ENCODE results near the gene CYP11A1.

The CYP11A1 gene

GRCh38 chr15:74383286-74383685 is 15.8 kb upstream of the CYP11A1 start:
- Histone ChIP-seq H3K27ac (no peak overlapping the region), H3K9ac (ENCODE audit: insufficient read length) (no peak overlapping the region), H3K9me3 (ENCODE audit: low read depth, low read length) (no peaks in the 10 kb centered on the region), H3K4me3 (no peak overlapping the region), H3K36me3 (ENCODE audit: insufficient read depth, low read length) (no peaks in the 10 kb centered on the region)
- DNase-seq (ENCODE audit: low read depth, low spot score) = no peak
- TF ChIP-seq FOXP2 (optimal IDR thresholded peaks at IDR 0.05; ENCODE audit: control extremely low read depth, extremely low read length, insufficient read depth) (no peak), EZH2 (IDR thresholded peaks at IDR 0.05) (no peak), POLR2AphosphoS5 (IDR thresholded peaks at IDR 0.05; ENCODE audit: borderline replicate concordance, low read depth, low read length) (no peak)

GRCh38 chr15:74382004-74382816 is 14.8 kb upstream of the CYP11A1 start:
- Histone ChIP-seq H3K9me3 (ENCODE audit: low read depth, low read length) (no peaks in the 10 kb centered on the region), H3K4me3 (no peak overlapping the region), H3K27ac (no peak overlapping the region), H3K9ac (ENCODE audit: insufficient read length) (no peak overlapping the region), H3K36me3 (ENCODE audit: insufficient read depth, low read length) (no peaks in the 10 kb centered on the region)
- DNase-seq (ENCODE audit: low read depth, low spot score) = no peak
- TF ChIP-seq POLR2AphosphoS5 (IDR thresholded peaks at IDR 0.05; ENCODE audit: borderline replicate concordance, low read depth, low read length) = no peak
- TF ChIP-seq EZH2 (IDR thresholded peaks at IDR 0.05) = no peak
- no peak for TF ChIP-seq FOXP2 (optimal IDR thresholded peaks at IDR 0.05; ENCODE audit: control extremely low read depth, extremely low read length, insufficient read depth)

GRCh38 chr15:74381481-74381880 is 14.0 kb upstream of the CYP11A1 start:
- Histone ChIP-seq H3K36me3 (ENCODE audit: insufficient read depth, low read length) (no peaks in the 10 kb centered on the region), H3K9me3 (ENCODE audit: low read depth, low read length) (no peaks in the 10 kb centered on the region), H3K27ac (no peak overlapping the region), H3K4me3 (no peak overlapping the region), H3K9ac (ENCODE audit: insufficient read length) (no peak overlapping the region)
- TF ChIP-seq EZH2 (IDR thresholded peaks at IDR 0.05) (no peak), FOXP2 (optimal IDR thresholded peaks at IDR 0.05; ENCODE audit: control extremely low read depth, extremely low read length, insufficient read depth) (no peak), POLR2AphosphoS5 (IDR thresholded peaks at IDR 0.05; ENCODE audit: borderline replicate concordance, low read depth, low read length) (no peak)
- no peak for DNase-seq (ENCODE audit: low read depth, low spot score)

- H3K4me3 ChIP-seq = no peak overlapping the region
- H3K9ac ChIP-seq (ENCODE audit: insufficient read length) = no peak overlapping the region
- no peaks in the 10 kb centered on the region for H3K36me3 ChIP-seq (ENCODE audit: insufficient read depth, low read length)
- no peaks in the 10 kb centered on the region for H3K9me3 ChIP-seq (ENCODE audit: low read depth, low read length)
- no peak for TF ChIP-seq EZH2 (IDR thresholded peaks at IDR 0.05)
- no peak for TF ChIP-seq FOXP2 (optimal IDR thresholded peaks at IDR 0.05; ENCODE audit: control extremely low read depth, extremely low read length, insufficient read depth)
- TF ChIP-seq POLR2AphosphoS5 (IDR thresholded peaks at IDR 0.05; ENCODE audit: borderline replicate concordance, low read depth, low read length) = no peak
- no peak for DNase-seq (ENCODE audit: low read depth, low spot score)
- H3K27ac ChIP-seq = no peak overlapping the region
Measured at GRCh38 chr15:74381190-74381453, 13.7 kb upstream of the CYP11A1 start.

GRCh38 chr15:74380361-74381189 is 13.1 kb upstream of the CYP11A1 start:
- no peak for DNase-seq (ENCODE audit: low read depth, low spot score)
- TF ChIP-seq POLR2AphosphoS5 (IDR thresholded peaks at IDR 0.05; ENCODE audit: borderline replicate concordance, low read depth, low read length) (no peak), FOXP2 (optimal IDR thresholded peaks at IDR 0.05; ENCODE audit: control extremely low read depth, extremely low read length, insufficient read depth) (no peak), EZH2 (IDR thresholded peaks at IDR 0.05) (no peak)
- H3K9me3 ChIP-seq (ENCODE audit: low read depth, low read length) = no peaks in the 10 kb centered on the region
- H3K9ac ChIP-seq (ENCODE audit: insufficient read length) = no peak overlapping the region
- no peak overlapping the region for H3K4me3 ChIP-seq
- H3K36me3 ChIP-seq (ENCODE audit: insufficient read depth, low read length) = no peaks in the 10 kb centered on the region
- no peak overlapping the region for H3K27ac ChIP-seq

- DNase-seq (ENCODE audit: low read depth, low spot score) = no peak
- TF ChIP-seq POLR2AphosphoS5 (IDR thresholded peaks at IDR 0.05; ENCODE audit: borderline replicate concordance, low read depth, low read length) (no peak), FOXP2 (optimal IDR thresholded peaks at IDR 0.05; ENCODE audit: control extremely low read depth, extremely low read length, insufficient read depth) (no peak), EZH2 (IDR thresholded peaks at IDR 0.05) (no peak)
- no peak overlapping the region for H3K9ac ChIP-seq (ENCODE audit: insufficient read length)
- H3K36me3 ChIP-seq (ENCODE audit: insufficient read depth, low read length) = no peaks in the 10 kb centered on the region
- no peaks in the 10 kb centered on the region for H3K9me3 ChIP-seq (ENCODE audit: low read depth, low read length)
- H3K4me3 ChIP-seq = no peak overlapping the region
- H3K27ac ChIP-seq = no peak overlapping the region
Measured at GRCh38 chr15:74378848-74379247, 11.4 kb upstream of the CYP11A1 start.

GRCh38 chr15:74377831-74378766 is 10.7 kb upstream of the CYP11A1 start:
- Histone ChIP-seq H3K27ac (no peak overlapping the region), H3K9me3 (ENCODE audit: low read depth, low read length) (no peaks in the 10 kb centered on the region), H3K36me3 (ENCODE audit: insufficient read depth, low read length) (no peaks in the 10 kb centered on the region), H3K9ac (ENCODE audit: insufficient read length) (no peak overlapping the region), H3K4me3 (no peak overlapping the region)
- no peak for TF ChIP-seq EZH2 (IDR thresholded peaks at IDR 0.05)
- no peak for TF ChIP-seq POLR2AphosphoS5 (IDR thresholded peaks at IDR 0.05; ENCODE audit: borderline replicate concordance, low read depth, low read length)
- TF ChIP-seq FOXP2 (optimal IDR thresholded peaks at IDR 0.05; ENCODE audit: control extremely low read depth, extremely low read length, insufficient read depth) = no peak
- no peak for DNase-seq (ENCODE audit: low read depth, low spot score)

Data from SK-N-MC (cell line).